Hematopoietic multipotent progenitor cell treated with erythropoietin and hydrocortisone succinate and interleukin-3 and kit ligand, for 17 days (in vitro differentiated cells): ENCODE results near the gene LMAN2.
"Not testable (repeated sequence)": the region's sequence is repeated elsewhere in the genome, so short reads cannot be mapped to it uniquely, and the experiment has no call there.

Source experiments
- DNase-seq: peaks from one replicate; pipeline ENCODE4 v3.0.0-alpha.2; 2015; ENCODE audit warnings: low spot score

Gene LMAN2

DNA sequence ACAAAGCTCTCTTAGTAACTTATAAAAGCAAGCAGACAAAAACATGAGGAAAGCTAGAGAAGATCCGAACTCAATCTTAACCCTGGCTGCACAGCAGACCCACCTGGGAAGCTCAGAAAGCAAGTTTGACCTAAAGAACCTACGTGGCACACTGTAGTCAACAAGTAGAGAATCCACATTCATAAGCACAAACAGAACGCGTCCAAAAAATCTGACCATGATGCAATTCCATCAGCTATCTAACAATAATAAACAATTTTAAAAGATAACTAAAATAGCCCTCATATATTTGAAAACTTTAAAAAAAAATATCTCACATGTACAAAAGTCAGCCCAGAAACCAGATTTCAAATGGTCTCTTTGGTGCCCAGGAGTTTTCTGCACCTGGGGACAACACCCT is 4.6 kb downstream of the LMAN2 start:
- DNase-seq: no peak

- DNase-seq: no peak
Observed at GRCh38 chr5:177344891-177345290, 6.6 kb downstream of the LMAN2 start.

- DNase-seq: no peak
Observed at GRCh38 chr5:177343777-177344176, 7.7 kb downstream of the LMAN2 start.

DNA sequence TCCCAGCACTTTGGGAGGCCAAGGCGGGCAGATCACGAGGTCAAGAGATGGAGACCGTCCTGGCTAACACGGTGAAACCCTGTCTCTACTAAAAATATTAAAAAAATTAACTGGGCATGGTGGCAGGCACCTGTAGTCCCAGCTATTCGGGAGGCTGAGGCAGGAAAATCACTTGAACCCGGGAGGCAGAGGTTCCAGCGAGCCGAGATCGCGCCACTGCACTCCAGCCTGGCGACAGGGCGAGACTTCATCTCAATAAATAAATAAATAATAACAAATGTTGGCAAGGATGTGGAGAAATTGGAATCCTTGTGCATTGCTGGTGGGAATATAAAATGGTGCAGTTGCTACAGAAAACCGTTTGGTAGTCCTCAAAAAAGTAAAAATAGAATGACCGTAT is 8.5 kb downstream of the LMAN2 start:
- DNase-seq: not testable (repeated sequence)

DNA sequence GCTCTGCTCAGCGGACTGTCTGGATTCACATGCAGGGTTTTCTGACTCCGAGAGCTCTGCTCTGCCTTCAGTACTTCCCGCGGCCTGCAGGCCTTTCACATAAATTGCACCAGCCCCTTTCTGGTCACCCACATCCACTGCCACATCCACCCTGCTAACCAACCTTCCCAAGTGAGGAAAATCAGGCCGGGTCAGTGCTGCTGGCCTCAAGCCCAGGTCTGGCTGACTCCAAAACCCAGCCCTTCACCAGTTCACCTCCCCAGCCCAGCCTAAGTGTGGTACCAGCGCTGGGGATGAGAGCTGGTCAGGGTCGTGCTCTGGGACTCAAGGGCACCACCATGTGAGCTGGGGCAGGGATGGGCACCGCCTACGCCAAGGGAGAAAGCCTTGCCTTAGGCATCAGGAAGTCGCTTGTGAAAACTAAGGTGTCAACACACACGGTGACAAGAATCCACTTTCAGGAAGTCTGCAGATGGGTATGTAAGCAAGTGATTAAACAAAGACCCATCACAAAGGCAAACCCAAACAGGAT is 12.3 kb downstream of the LMAN2 start:
- DNase-seq: no peak

- no peak for DNase-seq
Observed at GRCh38 chr5:177338251-177339106, 13.0 kb downstream of the LMAN2 start.

DNA sequence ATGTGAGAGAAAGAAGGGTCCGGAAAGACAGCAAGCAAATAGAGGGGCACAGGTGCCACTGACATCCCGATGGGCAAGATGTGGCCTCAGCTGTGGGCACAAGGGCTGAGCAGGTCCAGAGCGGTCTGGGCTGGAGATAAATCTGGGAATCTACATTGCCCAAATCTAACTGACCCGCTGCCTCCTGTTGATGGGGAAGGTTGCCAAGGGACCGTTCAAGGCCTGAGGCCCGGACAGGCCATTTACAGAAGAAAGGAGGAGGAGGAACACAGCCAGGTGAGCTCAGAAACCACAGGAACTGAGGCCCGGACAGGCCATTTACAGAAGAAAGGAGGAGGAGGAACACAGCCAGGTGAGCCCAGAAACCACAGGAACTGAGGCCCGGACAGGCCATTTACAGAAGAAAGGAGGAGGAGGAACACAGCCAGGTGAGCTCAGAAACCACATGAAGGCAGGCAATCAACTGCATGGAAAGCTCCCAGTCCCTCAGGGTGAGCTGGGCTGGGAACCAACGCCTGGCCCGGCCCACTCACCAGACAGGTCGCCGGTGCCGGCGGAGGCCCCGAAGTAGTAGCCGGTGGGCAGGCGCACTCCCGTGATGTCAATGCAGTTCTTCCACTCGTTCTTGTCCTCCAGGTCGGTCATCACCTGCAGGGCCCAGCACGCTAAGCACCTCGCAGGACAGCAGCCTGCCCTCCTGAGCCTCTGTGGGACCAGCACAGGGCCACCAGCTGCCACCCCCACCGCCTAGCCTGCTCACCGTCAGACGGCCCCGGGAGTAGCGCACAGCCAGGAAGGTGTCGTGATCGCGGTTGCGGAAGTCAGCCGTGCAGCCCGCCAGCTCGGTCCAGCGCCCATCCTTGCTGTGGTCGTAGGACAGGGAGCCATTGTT is 14.6 kb downstream of the LMAN2 start:
- DNase-seq: no peak

GRCh38 chr5:177336112-177336511 is 15.4 kb downstream of the LMAN2 start:
- DNase-seq: peak; percentile 55

DNA sequence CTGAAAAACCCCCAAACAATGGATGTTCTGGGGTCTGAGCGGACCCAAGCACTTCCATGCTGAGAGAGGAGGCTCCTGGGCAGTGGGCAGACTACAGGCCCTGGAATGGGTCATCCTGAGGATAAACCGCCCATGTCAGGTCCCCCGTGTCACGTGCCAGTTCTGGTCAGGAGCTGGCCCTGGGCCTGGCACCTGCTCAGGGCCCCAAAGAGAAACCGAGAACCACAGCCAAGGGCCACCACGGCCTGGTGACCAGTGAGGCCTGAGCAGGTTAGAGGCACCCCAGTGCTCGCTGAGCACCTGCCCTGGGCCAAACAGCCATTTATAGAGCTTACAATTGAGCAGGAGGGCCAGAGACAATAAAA is 15.8 kb downstream of the LMAN2 start:
- DNase-seq: no peak

- no peak for DNase-seq
Observed at GRCh38 chr5:177334781-177335700, 16.4 kb downstream of the LMAN2 start.

DNA sequence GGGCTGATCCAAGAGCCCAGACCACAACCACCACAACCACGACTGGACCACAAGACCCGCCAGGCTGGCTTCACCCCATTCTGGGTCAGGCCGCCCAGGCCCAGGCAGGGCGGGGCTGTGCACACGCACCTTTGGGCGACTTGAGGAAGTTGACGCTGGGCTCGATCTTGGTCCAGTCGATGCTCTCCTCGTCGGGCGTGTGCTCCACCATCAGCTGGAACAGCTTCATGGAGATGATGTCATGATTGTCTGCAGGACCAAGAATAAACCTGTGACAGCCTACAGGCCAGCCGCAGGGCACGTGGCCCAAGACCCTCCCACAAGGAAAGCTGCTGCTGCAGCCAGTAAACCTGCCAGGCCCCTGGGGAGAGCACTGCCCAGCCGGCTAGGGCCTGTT is 17.3 kb downstream of the LMAN2 start:
- no peak for DNase-seq

GRCh38 chr5:177333420-177334154 is 17.9 kb downstream of the LMAN2 start:
- DNase-seq: no peak

GRCh38 chr5:177332896-177333260 is 18.6 kb downstream of the LMAN2 start:
- DNase-seq: no peak

GRCh38 chr5:177332031-177332895 is 19.2 kb downstream of the LMAN2 start:
- DNase-seq: no peak

- no peak for DNase-seq
Observed at GRCh38 chr5:177330991-177331842, 20.3 kb downstream of the LMAN2 start.

GRCh38 chr5:177329883-177330282 is 21.6 kb downstream of the LMAN2 start:
- DNase-seq: no peak

GRCh38 chr5:177328545-177329231 is 22.8 kb downstream of the LMAN2 start:
- no peak for DNase-seq
